DMS 273 (cell line): ENCODE results near the gene MYLK.

Source experiments
- DNase-seq: peaks from one replicate; lab custom pipeline; 2025; ENCODE audit not compliant: unreplicated experiment; lab: John Stamatoyannopoulos, UW

The MYLK gene

GRCh38 chr3:123653221-123653682 is 230.9 kb downstream of the MYLK start:
- peak; percentile 94 for DNase-seq

DNA sequence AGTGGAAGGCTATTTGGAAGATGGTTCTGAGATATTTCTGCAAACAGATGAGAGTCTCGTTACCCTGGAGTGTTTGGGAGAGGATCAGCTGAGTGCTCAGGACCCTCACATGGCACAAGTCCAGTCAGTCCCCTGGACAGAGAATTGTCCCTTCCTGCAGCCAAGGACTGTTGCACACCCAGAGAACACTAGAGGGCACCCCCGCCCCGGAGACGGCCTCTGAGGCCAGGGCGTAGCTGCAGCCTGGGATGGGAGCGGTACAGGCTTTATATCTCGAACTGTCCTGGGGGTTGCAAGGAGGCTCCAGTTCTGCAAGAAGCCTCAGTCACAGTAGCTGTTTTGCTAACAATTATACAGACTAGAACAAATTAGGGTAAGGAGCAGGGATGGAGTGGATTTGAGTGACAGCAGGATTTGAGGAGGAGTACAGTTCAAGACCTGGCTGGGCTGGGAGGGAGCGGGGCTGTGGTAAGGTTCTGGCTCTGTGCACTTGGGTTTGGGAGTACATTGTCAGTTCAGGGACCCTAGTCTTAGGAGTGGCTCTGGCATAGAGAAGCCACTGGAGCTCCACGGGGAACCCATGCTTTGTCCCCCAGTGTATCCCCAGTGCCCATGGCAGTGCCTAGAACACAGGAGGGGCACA is 231.7 kb downstream of the MYLK start:
- DNase-seq, result peak; percentile 95

DNA sequence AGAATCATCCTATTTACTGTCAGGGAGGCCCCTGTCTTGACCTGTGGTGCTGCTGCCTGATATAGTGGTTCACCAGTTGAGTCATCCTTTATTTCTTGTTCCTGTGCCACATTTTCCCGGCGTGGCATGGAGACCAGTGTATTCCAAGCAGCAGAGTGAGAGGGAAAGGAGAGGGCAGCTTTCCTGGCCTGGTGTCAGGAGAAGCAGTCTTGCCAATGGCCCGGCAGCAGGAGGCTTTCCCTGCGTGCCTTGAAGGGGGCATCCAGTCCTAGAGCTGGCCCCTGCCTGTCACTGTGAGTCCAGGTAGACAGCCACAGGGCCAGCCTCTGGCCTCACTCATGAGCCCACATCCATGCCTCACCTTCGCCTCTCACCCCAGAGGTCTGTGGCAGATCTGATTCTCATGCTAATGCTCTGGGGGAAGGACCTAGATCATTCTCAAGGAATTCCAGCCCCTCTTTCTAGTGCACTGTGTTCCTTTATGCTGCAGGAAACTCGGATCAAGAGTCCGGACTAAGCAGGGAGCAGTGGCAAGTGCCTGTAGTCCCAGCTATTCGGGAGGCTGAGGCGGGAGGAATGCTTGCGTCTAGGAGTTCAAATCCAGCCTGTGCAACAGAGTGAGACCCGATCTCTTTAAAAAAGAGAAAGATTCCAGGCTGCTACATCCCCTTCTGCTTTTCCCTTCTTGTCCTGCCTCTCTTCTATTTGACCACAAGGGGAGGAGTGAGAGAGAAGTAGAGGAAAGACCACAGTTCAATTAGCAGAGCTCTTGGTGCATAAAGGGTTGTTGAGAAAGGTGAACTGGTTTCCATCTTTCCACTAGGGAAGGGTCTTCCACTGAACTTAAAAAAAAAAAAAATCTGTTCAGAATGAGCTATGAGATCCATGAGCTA is 232.4 kb downstream of the MYLK start:
- DNase-seq, result peak; percentile 39

GRCh38 chr3:123650101-123650500 is 234.0 kb downstream of the MYLK start:
- DNase-seq, result no peak

DNA sequence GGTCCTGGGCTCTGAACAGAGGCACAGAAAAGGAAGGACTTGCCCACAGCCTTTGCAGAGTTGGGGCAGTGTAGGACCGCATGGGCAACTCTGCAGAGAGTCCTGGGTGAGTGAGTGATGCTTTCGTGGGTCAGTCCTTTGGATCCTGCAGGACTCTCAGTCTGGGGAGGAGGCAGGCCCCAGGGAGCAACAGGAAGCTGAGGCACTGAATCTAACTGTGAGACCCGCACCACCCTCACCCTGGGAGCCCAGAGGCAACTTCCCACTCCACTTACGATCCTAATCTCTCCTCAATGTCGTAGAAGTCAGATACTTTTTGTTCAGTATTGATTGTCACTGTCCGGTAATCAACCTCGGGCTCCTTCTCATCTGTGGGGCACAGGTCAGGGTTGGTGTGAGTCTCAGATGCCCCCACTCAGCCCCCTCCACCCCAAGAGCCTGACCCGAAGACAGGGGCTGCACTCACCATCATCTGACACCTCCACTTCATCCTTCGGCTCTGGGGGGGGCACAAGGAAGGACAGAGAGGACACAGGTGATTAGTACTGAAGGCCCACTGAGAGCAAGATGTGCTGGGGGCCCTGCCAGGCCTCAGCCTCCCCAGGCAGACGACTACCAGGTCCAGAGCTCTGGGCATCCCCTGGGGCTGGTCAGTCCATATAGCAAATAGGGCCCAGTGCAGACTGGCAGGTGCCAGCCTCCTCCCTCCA is 235.3 kb downstream of the MYLK start:
- no peak for DNase-seq

- DNase-seq, result no peak
Observed at GRCh38 chr3:123644358-123644757, 239.8 kb downstream of the MYLK start.

- no peak for DNase-seq
Observed at GRCh38 chr3:123642957-123643330, 241.2 kb downstream of the MYLK start.

- DNase-seq, result peak; percentile 98
Observed at GRCh38 chr3:123642182-123642956, 241.8 kb downstream of the MYLK start.

DNA sequence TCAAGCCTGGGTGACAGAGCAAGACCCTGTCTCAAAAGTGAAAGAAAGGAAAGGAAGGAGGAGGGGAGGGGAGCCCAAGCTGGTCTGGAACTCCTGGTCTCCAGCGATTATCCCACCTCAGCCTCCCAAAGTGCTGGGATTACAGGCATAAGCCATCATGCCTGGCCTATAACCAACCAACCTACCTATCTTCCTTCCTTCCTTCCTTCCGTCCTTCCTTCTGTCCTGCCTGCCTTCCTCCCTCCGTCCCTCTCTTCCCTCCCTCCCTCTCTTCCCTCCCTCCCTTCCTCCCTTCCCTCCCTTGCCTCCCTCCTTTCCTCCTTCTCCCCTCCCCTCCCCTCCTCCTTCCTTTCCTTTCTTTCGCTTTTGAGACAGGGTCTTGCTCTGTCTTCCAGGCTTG is 242.6 kb downstream of the MYLK start:
- DNase-seq, result no peak

DNA sequence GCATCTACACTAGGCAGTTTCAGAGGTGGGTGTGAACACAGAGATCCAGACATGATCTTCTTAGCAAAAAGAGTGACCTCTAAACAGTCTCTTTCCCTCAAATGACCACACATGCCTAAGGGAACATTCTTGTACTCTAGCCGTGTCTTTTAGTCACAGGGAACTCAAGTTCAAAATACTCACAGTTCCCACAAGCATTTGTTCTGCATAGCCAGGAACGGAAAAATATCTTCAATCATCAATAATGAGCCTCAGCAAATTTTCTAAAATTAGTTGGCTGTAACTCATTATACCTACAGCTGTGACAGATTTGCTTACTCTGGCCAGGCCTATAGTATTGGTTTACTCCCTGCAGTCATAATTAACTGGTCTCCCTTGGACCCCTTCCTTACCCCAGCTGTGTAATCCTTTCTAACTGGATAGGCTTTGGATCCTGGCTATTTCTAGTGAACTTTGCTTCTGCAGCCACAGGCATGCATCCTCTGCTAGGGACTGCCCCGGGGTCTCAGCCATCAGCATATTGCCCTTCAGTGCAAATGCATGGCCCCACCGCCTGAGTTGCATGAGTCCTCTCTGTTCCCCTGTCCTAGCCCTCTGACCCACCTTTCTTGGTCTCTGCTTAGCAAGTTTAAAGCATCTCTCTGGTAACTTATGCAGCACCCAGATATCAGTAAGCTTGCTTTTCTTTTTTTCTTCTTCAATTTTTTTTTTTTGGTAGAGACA is 243.2 kb downstream of the MYLK start:
- DNase-seq, result no peak

DNA sequence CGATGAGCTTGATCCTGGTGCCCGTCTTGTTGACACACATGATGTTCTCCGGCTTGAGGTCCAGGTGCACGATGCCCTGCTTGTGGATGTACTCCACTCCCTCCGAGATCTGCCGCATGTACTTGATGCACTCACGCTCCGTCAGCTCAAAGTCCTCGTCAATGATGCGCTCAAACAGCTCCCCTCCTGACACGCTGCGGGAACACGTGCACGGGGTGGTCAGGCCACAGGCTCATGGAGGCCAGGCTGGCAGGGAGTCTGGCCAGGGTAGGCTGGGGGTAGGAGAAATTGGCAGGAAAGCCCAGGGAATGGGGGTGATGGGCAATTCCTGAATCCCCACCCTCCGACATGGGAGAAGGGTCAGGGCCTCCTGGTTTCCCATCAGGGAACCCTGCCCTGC is 243.8 kb downstream of the MYLK start:
- no peak for DNase-seq

- DNase-seq, result no peak
Observed at GRCh38 chr3:123638936-123639689, 245.0 kb downstream of the MYLK start.

- DNase-seq, result no peak
Observed at GRCh38 chr3:123637841-123638240, 246.3 kb downstream of the MYLK start.

DNA sequence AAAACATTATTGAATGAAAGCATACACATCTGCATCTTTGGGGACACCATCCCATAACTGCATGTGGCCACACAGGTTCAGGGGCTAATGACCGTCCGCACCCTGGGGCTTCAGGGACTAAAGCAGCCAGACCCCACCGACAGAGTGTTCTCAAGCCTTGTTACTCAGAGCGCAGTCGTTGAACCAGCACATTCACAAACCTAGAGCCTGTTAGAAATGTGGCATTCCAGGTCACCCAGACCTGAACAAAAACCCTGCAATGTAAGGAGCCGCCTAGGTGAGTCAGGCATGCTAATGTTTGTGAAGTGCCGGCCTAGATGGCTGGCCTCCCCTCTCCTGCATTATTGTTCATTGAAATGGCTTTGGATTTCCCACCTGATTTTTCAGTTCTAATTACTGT is 247.0 kb downstream of the MYLK start:
- DNase-seq, result no peak

DNA sequence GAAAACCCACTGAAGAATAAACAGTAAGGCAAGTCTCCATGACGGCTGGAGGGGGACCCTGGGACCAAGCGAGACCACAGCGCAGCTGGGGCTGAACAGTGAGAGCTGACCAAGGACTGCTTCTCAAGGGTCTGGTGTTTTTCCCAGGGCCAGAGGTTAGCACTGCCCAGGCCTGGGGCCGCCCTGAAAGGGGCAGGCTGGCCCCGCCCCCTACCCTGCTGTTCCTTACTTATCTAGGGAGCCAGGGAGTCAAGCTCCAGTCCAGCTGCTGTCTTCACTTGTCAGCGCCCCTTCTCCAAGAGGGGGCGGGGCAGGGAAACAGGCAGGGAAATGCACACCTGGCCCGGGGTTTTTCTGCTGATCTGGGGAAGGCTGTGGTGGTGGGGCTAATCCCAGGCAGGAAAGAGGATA is 247.7 kb downstream of the MYLK start:
- peak; percentile 86 for DNase-seq

- DNase-seq, result no peak
Observed at GRCh38 chr3:123635717-123636116, 248.4 kb downstream of the MYLK start.

- no peak for DNase-seq
Observed at GRCh38 chr3:123635217-123635616, 248.9 kb downstream of the MYLK start.

- peak; percentile 40 for DNase-seq
Observed at GRCh38 chr3:123634149-123635051, 249.7 kb downstream of the MYLK start.

- no peak for DNase-seq
Observed at GRCh38 chr3:123633530-123633929, 250.6 kb downstream of the MYLK start.
